ENCODE measurements around the gene SNTB2. TPM values are rescaled to one million over a fixed set of nuclear protein-coding genes. Genes with fewer than 3 reads are reported as not detected.

SNTB2 gene
- total and polyA plus RNA-seq, 9 of the 15 experiments (the other 6 are each of a cell fraction or from before 2014, with no cell fraction given), result 1.2 to 13.7 (median 5.7) TPM

DNA sequence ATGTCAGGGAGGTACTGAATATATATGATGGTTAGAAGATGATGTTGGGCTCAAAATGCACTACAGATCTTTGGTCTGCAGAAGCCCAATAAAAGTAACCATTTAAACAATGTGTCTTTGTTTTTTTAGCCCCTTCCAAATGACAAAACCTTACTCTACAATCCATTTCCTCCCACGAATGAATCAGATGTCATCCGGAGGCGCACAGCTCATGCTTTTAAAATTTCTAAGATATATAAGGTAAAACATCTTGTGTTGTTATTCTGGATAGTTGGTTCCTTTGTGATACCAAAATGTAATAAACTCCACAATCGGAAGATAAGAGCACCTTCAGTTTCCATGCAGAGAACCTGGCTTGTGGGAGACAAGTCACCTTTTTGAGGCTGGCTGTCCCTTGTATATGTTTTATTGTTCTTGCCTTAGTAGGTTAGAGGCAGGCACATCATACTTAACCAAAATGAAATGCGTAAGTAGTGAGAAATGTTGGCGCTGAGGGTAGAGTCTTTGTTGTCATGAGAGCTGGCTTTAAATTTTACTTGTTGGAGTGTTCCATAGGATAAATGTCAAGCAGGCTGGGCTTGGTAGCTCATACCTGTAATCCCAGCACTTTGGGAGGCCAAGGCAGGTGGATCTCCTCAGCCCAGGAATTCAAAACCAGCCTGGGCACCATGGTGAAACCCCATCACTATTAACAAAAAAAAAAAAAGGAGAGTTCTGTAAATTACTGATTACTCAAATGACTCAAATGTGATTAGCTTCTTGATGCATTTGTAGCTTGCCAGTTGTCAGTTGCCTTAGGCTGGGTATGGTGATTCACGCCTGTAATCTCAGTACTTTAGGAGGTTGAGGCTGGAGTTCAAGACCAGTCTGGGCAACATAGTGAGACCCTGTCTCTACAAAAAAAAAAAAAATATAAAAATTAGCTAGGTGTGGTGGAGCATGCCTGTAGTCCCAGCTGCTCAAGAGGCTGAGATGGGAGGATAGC, 19.7 kb upstream of the SNTB2 start:
- Histone ChIP-seq H3K4me3 (no peak overlapping the region), H3K36me3 (ENCODE audit: control insufficient read depth, insufficient read depth, low read length) (peaks cover 82% of the 10 kb centered on the region), H3K9me3 (replicated peaks; ENCODE audit: control insufficient read depth, insufficient read depth, low read depth, low read length) (no peaks in the 10 kb centered on the region), H3K27ac (ENCODE audit: extremely low read depth, low read depth, low read length) (no peak overlapping the region), H2AFZ (ENCODE audit: low read depth, low read length) (no peak overlapping the region), H3K27me3 (ENCODE audit: control insufficient read depth in 2 of 2, insufficient read depth in 2 of 2, low read length in 2 of 2) (no peaks in the 10 kb centered on the region), H3K9me1 (ENCODE audit: control insufficient read depth, insufficient read depth, low read length) (no peaks in the 10 kb centered on the region), H3K9ac (ENCODE audit: insufficient read depth in 1 of 2, low read depth in 2 of 2, low read length in 2 of 2) (no peak overlapping the region), H4K20me1 (replicated peaks; ENCODE audit: control insufficient read depth, insufficient read depth, low read length) (no peaks in the 10 kb centered on the region; the same call in none of the 2 replicates), H3K4me2 (ENCODE audit: insufficient read depth, low read length) (no peak overlapping the region), H3K79me2 (ENCODE audit: control insufficient read depth, insufficient read depth, low read length) (no peaks in the 10 kb centered on the region), H3K4me1 (replicated peaks in 1 of 2; ENCODE audit: control insufficient read depth in 2 of 2, insufficient read depth in 2 of 2, low read length in 2 of 2) (peaks cover 0 to 6% of the 10 kb centered on the region in 2 experiments; a peak in 4 of 5 replicates)
- no peak for FAIRE-seq
- in situ Hi-C loops (cut with MboI), result no loop called here
- POLR2A ChIA-PET, result interaction anchor here (0.6 to 2.0 kb wide), 7 partner anchors 8 to 161 kb away, joined by 3 to 4 read pairs (median 3); no protein-coding TSS in a partner anchor
- no peak for DNase-seq (ENCODE audit: extremely low read depth in 1 of 4, low spot score in 3 of 4)
- no peak for ATAC-seq
- CTCF ChIA-PET (ENCODE audit: low intra/inter-chr PET ratio), result no interaction called here
- BruUV-seq (replicated peaks), result no TSS peak
- intact Hi-C loops (cut with micrococcal nuclease), result no loop called here
- WGBS (ENCODE audit: insufficient coverage, low coverage, missing lambda C conversion rate), result 97% methylated on average over 7 of the region's 7 CpGs
- TF ChIP-seq, protein P1, sequence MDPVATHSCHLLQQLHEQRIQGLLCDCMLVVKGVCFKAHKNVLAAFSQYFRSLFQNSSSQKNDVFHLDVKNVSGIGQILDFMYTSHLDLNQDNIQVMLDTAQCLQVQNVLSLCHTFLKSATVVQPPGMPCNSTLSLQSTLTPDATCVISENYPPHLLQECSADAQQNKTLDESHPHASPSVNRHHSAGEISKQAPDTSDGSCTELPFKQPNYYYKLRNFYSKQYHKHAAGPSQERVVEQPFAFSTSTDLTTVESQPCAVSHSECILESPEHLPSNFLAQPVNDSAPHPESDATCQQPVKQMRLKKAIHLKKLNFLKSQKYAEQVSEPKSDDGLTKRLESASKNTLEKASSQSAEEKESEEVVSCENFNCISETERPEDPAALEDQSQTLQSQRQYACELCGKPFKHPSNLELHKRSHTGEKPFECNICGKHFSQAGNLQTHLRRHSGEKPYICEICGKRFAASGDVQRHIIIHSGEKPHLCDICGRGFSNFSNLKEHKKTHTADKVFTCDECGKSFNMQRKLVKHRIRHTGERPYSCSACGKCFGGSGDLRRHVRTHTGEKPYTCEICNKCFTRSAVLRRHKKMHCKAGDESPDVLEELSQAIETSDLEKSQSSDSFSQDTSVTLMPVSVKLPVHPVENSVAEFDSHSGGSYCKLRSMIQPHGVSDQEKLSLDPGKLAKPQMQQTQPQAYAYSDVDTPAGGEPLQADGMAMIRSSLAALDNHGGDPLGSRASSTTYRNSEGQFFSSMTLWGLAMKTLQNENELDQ (CRISPR knock-in tag; IDR thresholded peaks at IDR 0.05; ENCODE audit: borderline replicate concordance), result no peak
- TF ChIP-seq, protein P2, sequence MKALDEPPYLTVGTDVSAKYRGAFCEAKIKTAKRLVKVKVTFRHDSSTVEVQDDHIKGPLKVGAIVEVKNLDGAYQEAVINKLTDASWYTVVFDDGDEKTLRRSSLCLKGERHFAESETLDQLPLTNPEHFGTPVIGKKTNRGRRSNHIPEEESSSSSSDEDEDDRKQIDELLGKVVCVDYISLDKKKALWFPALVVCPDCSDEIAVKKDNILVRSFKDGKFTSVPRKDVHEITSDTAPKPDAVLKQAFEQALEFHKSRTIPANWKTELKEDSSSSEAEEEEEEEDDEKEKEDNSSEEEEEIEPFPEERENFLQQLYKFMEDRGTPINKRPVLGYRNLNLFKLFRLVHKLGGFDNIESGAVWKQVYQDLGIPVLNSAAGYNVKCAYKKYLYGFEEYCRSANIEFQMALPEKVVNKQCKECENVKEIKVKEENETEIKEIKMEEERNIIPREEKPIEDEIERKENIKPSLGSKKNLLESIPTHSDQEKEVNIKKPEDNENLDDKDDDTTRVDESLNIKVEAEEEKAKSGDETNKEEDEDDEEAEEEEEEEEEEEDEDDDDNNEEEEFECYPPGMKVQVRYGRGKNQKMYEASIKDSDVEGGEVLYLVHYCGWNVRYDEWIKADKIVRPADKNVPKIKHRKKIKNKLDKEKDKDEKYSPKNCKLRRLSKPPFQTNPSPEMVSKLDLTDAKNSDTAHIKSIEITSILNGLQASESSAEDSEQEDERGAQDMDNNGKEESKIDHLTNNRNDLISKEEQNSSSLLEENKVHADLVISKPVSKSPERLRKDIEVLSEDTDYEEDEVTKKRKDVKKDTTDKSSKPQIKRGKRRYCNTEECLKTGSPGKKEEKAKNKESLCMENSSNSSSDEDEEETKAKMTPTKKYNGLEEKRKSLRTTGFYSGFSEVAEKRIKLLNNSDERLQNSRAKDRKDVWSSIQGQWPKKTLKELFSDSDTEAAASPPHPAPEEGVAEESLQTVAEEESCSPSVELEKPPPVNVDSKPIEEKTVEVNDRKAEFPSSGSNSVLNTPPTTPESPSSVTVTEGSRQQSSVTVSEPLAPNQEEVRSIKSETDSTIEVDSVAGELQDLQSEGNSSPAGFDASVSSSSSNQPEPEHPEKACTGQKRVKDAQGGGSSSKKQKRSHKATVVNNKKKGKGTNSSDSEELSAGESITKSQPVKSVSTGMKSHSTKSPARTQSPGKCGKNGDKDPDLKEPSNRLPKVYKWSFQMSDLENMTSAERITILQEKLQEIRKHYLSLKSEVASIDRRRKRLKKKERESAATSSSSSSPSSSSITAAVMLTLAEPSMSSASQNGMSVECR (CRISPR knock-in tag; IDR thresholded peaks at IDR 0.05), result no peak
- no peak for TF ChIP-seq NR2F6 (CRISPR knock-in tag; IDR thresholded peaks at IDR 0.05)
- TF ChIP-seq SRSF3 (IDR thresholded peaks at IDR 0.05; ENCODE audit: insufficient read depth, low read length), result no peak
- no peak for TF ChIP-seq RAD21 (CRISPR knock-in tag; conservative IDR thresholded peaks at IDR 0.05 in 1 of 2, IDR thresholded peaks at IDR 0.05 in 1 of 2)
- no peak for TF ChIP-seq ZNF551 (CRISPR knock-in tag; IDR thresholded peaks at IDR 0.05)
- no peak for TF ChIP-seq FOXJ2 (tag; IDR thresholded peaks at IDR 0.05)
- no peak for TF ChIP-seq TRIM24 (IDR thresholded peaks at IDR 0.05)
- TF ChIP-seq, protein P3, sequence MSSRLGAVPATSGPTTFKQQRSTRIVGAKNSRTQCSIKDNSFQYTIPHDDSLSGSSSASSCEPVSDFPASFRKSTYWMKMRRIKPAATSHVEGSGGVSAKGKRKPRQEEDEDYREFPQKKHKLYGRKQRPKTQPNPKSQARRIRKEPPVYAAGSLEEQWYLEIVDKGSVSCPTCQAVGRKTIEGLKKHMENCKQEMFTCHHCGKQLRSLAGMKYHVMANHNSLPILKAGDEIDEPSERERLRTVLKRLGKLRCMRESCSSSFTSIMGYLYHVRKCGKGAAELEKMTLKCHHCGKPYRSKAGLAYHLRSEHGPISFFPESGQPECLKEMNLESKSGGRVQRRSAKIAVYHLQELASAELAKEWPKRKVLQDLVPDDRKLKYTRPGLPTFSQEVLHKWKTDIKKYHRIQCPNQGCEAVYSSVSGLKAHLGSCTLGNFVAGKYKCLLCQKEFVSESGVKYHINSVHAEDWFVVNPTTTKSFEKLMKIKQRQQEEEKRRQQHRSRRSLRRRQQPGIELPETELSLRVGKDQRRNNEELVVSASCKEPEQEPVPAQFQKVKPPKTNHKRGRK (tag; IDR thresholded peaks at IDR 0.05), result no peak

Measured in K562 (cell line).